Neural cell (in vitro differentiated cells): Measurements from ENCODE around the gene ARID1B. TPM values are rescaled to one million over a fixed set of nuclear protein-coding genes. Genes with fewer than 3 reads are reported as not detected.

ENCODE experiments used
- H2AFZ ChIP-seq: fragments of 200-600, 300-800 bp; sonication (generic), shearing (Covaris generic); 2 replicates; pipeline ENCODE4 v1.6.0; 2014; ENCODE audit warnings: low read depth, mild to moderate bottlenecking, antibody characterized with exemption, low read length, moderate library complexity
- H3F3A ChIP-seq: fragments of 200-600 bp; shearing (Covaris generic); 2 replicates; pipeline ENCODE4 v1.6.1; 2016; ENCODE audit warnings: mild to moderate bottlenecking, moderate library complexity, mixed read lengths, antibody characterized with exemption, low read length; ENCODE audit not compliant: insufficient read depth, poor library complexity, severe bottlenecking
- H3K27ac ChIP-seq: fragments of 200-600, 300-800 bp; sonication (generic), shearing (Covaris generic); 2 replicates; pipeline ENCODE4 v1.5.1; 2014; ENCODE audit warnings: mild to moderate bottlenecking, low read length, moderate library complexity
- H3K27me3 ChIP-seq: fragments of 300-800, 200-600 bp; sonication (generic), shearing (Covaris generic); 2 replicates; pipeline ENCODE4 v1.6.0; 2014; ENCODE audit warnings: mild to moderate bottlenecking, low read depth, low read length, moderate library complexity; ENCODE audit not compliant: insufficient read depth
- H3K36me3 ChIP-seq: fragments of 300-800, 200-600 bp; sonication (generic), shearing (Covaris generic); 2 replicates; pipeline ENCODE4 v1.5.1; 2014; ENCODE audit warnings: mild to moderate bottlenecking, antibody characterized with exemption, low read length, moderate library complexity; ENCODE audit not compliant: insufficient read depth
- H3K4me2 ChIP-seq: fragments of 300-800, 200-600 bp; sonication (generic), shearing (Covaris generic); 2 replicates; pipeline ENCODE4 v1.6.0; 2014; ENCODE audit warnings: mild to moderate bottlenecking, low read length
- H3K4me3 ChIP-seq: fragments of 300-800, 200-600 bp; sonication (generic), shearing (Covaris generic); 2 replicates; pipeline ENCODE4 v1.5.1; 2014; ENCODE audit warnings: mild to moderate bottlenecking, low read length, moderate library complexity
- H3K79me2 ChIP-seq: fragments of 200-600 bp; shearing (Covaris generic); replicated peaks from 2 replicates; pipeline ENCODE4 v1.6.0; 2014; ENCODE audit warnings: mild to moderate bottlenecking, low read length, moderate library complexity; ENCODE audit not compliant: insufficient read depth
- H3K9ac ChIP-seq: fragments of 300-800, 200-600 bp; sonication (generic), shearing (Covaris generic); 2 replicates; pipeline ENCODE4 v1.6.1; 2016; ENCODE audit warnings: mild to moderate bottlenecking, low read length, mixed read lengths
- H3K9me2 ChIP-seq: fragments of 200-600 bp; shearing (Covaris generic); 2 replicates; pipeline ENCODE4 v1.6.1; 2016; ENCODE audit warnings: mild to moderate bottlenecking, low read length, mixed read lengths; ENCODE audit not compliant: insufficient read depth
- H3K9me3 ChIP-seq: fragments of 200-600, 300-800 bp; sonication (generic), shearing (Covaris generic); 2 replicates; pipeline ENCODE4 v1.6.1; 2016; ENCODE audit warnings: mild to moderate bottlenecking, mixed run types, low read length, moderate library complexity, mixed read lengths
- H4K20me1 ChIP-seq: fragments of 200-600 bp; shearing (Covaris generic); 2 replicates; pipeline ENCODE4 v1.6.1; 2016; ENCODE audit warnings: mild to moderate bottlenecking, mixed run types; ENCODE audit not compliant: insufficient read depth
- EP300 ChIP-seq: fragments of 450-650 bp; conservative IDR thresholded peaks from 2 replicates; pipeline ENCODE4 v1.6.1; 2014; ENCODE audit warnings: antibody characterized with exemption, mild to moderate bottlenecking, moderate library complexity; ENCODE audit not compliant: poor library complexity, severe bottlenecking
- EZH2 ChIP-seq: fragments of 200-600, 300-800 bp; shearing (Covaris generic), sonication (generic); IDR thresholded peaks from 2 replicates; pipeline ENCODE4 v1.6.1; 2014; ENCODE audit warnings: antibody characterized with exemption, low read length, borderline replicate concordance, mild to moderate bottlenecking; ENCODE audit not compliant: insufficient read depth, poor library complexity, severe bottlenecking
- MXI1 ChIP-seq: fragments of 450-650 bp; conservative IDR thresholded peaks from 2 replicates; pipeline ENCODE4 v1.6.1; 2014; ENCODE audit warnings: antibody characterized with exemption, mild to moderate bottlenecking; ENCODE audit not compliant: poor library complexity, severe bottlenecking
- POLR2AphosphoS5 ChIP-seq: IDR thresholded peaks from 2 replicates; pipeline ENCODE4 v1.6.1; 2012
- RAD21 ChIP-seq: fragments of 450-650 bp; conservative IDR thresholded peaks from 2 replicates; pipeline ENCODE4 v1.6.1; 2014; ENCODE audit warnings: antibody characterized with exemption, mild to moderate bottlenecking, moderate library complexity
- SMC3 ChIP-seq: fragments of 450-650 bp; conservative IDR thresholded peaks from 2 replicates; pipeline ENCODE4 v1.6.1; 2014; ENCODE audit warnings: antibody characterized with exemption, mild to moderate bottlenecking, moderate library complexity; ENCODE audit not compliant: poor library complexity
- TAF1 ChIP-seq: IDR thresholded peaks from 2 replicates; pipeline ENCODE4 v1.6.1; 2012; ENCODE audit warnings: low read depth
- polyA plus RNA-seq: library from polyadenylated mRNA; depleted of rRNA; stranded (reverse); fragments of >200 nt; gene quantifications from 2 replicates; pipeline ENCODE4 v1.2.3, GENCODE V29; 2014
- TF ChIP-seq, protein P1 (sequence below): fragments of 450-650 bp; IDR thresholded peaks from 2 replicates; pipeline ENCODE4 v1.5.1; 2014; ENCODE audit warnings: antibody characterized with exemption, mild to moderate bottlenecking, moderate library complexity; ENCODE audit not compliant: poor library complexity, severe bottlenecking
- TF ChIP-seq, protein P2 (sequence below): IDR thresholded peaks from 2 replicates; pipeline ENCODE4 v1.6.1; 2012; ENCODE audit warnings: borderline replicate concordance

The ARID1B gene
- polyA plus RNA-seq, 1 donor from 2014 or later, result 35.0 TPM

DNA sequence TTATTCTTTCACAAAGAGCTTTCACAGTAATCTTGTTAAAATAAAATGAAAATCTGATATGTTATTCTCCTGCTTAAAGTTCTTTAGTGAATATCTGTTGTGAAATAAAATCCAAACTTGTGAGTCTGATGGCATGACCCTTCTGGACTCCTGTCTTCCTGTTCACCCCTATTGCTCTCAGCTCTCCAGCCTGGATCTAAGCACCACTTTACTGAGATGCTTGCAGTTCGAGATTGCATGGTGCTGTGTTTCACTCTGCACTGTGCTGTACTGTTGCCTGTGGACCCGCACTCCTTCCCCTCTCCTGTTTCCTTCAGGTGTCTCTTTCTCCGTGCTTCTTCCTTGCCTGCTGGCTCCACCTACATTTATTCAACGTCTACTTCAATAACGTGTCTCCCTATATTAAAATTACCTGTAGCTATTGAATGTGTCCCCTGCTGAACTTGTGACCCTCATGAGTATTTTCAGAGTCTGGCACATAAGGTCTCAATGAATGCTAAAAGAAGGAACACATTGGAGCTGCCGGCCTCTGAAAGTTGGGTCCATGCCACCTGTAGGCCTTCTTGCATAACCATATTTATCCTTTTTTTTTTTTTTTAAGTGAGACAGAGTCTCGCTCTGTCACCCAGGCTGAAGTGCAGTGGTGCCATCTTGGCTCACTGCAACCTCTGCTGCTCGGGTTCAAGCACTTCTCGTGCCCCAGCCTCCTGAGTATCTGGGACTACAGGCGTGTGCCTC, 100.1 kb downstream of the ARID1B start:
- H3K36me3 ChIP-seq, result no peaks in the 10 kb centered on the region
- H3K9me2 ChIP-seq, result no peaks in the 10 kb centered on the region
- no peak overlapping the region for H3K4me3 ChIP-seq
- TF ChIP-seq EP300 (no peak), MXI1 (no peak), RAD21 (no peak), EZH2 (no peak), SMC3 (no peak), TAF1 (no peak), POLR2AphosphoS5 (no peak)
- TF ChIP-seq, protein P1, sequence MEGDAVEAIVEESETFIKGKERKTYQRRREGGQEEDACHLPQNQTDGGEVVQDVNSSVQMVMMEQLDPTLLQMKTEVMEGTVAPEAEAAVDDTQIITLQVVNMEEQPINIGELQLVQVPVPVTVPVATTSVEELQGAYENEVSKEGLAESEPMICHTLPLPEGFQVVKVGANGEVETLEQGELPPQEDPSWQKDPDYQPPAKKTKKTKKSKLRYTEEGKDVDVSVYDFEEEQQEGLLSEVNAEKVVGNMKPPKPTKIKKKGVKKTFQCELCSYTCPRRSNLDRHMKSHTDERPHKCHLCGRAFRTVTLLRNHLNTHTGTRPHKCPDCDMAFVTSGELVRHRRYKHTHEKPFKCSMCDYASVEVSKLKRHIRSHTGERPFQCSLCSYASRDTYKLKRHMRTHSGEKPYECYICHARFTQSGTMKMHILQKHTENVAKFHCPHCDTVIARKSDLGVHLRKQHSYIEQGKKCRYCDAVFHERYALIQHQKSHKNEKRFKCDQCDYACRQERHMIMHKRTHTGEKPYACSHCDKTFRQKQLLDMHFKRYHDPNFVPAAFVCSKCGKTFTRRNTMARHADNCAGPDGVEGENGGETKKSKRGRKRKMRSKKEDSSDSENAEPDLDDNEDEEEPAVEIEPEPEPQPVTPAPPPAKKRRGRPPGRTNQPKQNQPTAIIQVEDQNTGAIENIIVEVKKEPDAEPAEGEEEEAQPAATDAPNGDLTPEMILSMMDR, result no peak
- TF ChIP-seq, protein P2, sequence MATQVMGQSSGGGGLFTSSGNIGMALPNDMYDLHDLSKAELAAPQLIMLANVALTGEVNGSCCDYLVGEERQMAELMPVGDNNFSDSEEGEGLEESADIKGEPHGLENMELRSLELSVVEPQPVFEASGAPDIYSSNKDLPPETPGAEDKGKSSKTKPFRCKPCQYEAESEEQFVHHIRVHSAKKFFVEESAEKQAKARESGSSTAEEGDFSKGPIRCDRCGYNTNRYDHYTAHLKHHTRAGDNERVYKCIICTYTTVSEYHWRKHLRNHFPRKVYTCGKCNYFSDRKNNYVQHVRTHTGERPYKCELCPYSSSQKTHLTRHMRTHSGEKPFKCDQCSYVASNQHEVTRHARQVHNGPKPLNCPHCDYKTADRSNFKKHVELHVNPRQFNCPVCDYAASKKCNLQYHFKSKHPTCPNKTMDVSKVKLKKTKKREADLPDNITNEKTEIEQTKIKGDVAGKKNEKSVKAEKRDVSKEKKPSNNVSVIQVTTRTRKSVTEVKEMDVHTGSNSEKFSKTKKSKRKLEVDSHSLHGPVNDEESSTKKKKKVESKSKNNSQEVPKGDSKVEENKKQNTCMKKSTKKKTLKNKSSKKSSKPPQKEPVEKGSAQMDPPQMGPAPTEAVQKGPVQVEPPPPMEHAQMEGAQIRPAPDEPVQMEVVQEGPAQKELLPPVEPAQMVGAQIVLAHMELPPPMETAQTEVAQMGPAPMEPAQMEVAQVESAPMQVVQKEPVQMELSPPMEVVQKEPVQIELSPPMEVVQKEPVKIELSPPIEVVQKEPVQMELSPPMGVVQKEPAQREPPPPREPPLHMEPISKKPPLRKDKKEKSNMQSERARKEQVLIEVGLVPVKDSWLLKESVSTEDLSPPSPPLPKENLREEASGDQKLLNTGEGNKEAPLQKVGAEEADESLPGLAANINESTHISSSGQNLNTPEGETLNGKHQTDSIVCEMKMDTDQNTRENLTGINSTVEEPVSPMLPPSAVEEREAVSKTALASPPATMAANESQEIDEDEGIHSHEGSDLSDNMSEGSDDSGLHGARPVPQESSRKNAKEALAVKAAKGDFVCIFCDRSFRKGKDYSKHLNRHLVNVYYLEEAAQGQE, result no peak
- no peak overlapping the region for H3K4me2 ChIP-seq
- H3K79me2 ChIP-seq, result peaks cover 55% of the 10 kb centered on the region
- H3F3A ChIP-seq, result no peaks in the 10 kb centered on the region
- no peaks in the 10 kb centered on the region for H3K9me3 ChIP-seq
- H3K27ac ChIP-seq, result no peak overlapping the region
- H2AFZ ChIP-seq, result no peak overlapping the region
- no peaks in the 10 kb centered on the region for H4K20me1 ChIP-seq
- no peaks in the 10 kb centered on the region for H3K27me3 ChIP-seq
- no peak overlapping the region for H3K9ac ChIP-seq

DNA sequence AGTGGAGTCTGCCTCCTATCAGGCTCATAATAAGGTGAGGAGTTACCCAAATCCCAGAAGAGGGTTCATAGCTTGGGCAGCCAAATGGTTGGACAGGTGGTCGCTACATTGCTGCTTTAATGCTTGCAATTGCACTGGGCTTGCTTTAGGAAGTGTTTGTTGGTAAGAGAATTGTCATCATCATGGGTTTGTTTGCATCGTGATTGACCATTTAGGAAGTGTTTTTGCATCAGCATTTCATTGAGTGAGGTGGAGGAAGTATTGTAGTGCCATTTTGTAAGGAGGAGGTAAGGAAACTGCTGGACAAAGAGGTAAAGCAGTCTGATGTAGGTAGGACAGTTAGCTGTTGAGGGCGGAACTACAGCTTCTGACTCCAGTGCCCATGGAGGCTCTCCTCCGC, 101.5 kb downstream of the ARID1B start:
- no peaks in the 10 kb centered on the region for H3K9me3 ChIP-seq
- no peak overlapping the region for H2AFZ ChIP-seq
- H3K9me2 ChIP-seq, result no peaks in the 10 kb centered on the region
- no peak overlapping the region for H3K9ac ChIP-seq
- TF ChIP-seq, protein P2, result no peak
- TF ChIP-seq EP300, result no peak
- TF ChIP-seq EZH2, result no peak
- TF ChIP-seq SMC3, result no peak
- no peak for TF ChIP-seq TAF1
- no peak for TF ChIP-seq RAD21
- TF ChIP-seq, protein P1, result no peak
- TF ChIP-seq POLR2AphosphoS5, result no peak
- TF ChIP-seq MXI1, result no peak
- no peaks in the 10 kb centered on the region for H3K36me3 ChIP-seq
- H4K20me1 ChIP-seq, result no peaks in the 10 kb centered on the region
- H3K27ac ChIP-seq, result no peak overlapping the region
- H3K4me3 ChIP-seq, result no peak overlapping the region
- H3K79me2 ChIP-seq, result peaks cover 55% of the 10 kb centered on the region
- H3K27me3 ChIP-seq, result no peaks in the 10 kb centered on the region
- no peaks in the 10 kb centered on the region for H3F3A ChIP-seq
- H3K4me2 ChIP-seq, result no peak overlapping the region
